ENCODE measurements around the gene MTPN.

DNA sequence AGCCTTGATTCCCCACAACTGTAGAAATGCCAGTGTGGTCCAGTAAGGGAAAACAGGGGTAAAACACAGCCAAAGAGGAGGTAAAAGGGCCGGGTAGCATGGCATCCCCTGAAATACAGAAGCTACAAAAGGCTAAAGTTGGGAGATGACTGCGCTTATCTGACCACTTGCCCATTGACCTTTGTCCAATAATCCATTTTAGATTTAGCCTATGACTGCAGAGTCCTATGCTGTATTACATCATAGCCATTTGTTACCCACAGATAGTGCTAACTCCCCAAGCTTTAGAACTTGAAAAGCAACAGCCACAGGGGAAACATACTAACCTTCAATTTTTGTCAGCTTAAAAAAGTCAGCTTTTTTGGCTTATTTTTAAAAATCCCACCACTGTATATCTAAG lies 26.2 kb downstream of the MTPN start:
- TF ChIP-seq, protein P1, sequence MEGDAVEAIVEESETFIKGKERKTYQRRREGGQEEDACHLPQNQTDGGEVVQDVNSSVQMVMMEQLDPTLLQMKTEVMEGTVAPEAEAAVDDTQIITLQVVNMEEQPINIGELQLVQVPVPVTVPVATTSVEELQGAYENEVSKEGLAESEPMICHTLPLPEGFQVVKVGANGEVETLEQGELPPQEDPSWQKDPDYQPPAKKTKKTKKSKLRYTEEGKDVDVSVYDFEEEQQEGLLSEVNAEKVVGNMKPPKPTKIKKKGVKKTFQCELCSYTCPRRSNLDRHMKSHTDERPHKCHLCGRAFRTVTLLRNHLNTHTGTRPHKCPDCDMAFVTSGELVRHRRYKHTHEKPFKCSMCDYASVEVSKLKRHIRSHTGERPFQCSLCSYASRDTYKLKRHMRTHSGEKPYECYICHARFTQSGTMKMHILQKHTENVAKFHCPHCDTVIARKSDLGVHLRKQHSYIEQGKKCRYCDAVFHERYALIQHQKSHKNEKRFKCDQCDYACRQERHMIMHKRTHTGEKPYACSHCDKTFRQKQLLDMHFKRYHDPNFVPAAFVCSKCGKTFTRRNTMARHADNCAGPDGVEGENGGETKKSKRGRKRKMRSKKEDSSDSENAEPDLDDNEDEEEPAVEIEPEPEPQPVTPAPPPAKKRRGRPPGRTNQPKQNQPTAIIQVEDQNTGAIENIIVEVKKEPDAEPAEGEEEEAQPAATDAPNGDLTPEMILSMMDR (IDR thresholded peaks at IDR 0.05; ENCODE audit: low read depth, low read length): no peak
- TF ChIP-seq EZH2phosphoT487 (IDR thresholded peaks at IDR 0.05; ENCODE audit: low read depth): no peak

Measured in OCI-LY3 (cell line).